Bronchial epithelial cell (primary cell): Measurements from ENCODE around the gene MRTFB. TPM values are rescaled to one million over a fixed set of nuclear protein-coding genes. Genes with fewer than 3 reads are reported as not detected.

Experiments used
- DNase-seq: peaks from one replicate; pipeline ENCODE4 v3.0.0-alpha.2; 2010; ENCODE audit warnings: low read depth
- FAIRE-seq: peaks from 2 replicates; lab custom pipeline; 2011; peaks lifted over from hg19 to GRCh38; lab: Jason Lieb, UNC
- H3K27me3 ChIP-seq: 2 replicates; pipeline ENCODE4 v1.5.1; 2011; ENCODE audit warnings: low read length; ENCODE audit not compliant: control insufficient read depth, insufficient read depth
- H3K36me3 ChIP-seq: 2 replicates; pipeline ENCODE4 v1.5.1; 2011; ENCODE audit warnings: low read length; ENCODE audit not compliant: control insufficient read depth, insufficient read depth
- H3K4me3 ChIP-seq: 2 replicates; pipeline ENCODE4 v1.5.1; 2011; ENCODE audit warnings: mild to moderate bottlenecking, low read depth, low read length, control low read depth
- total RNA-seq: library from RNA; depleted of rRNA; stranded (reverse); fragments of >200 nt; gene quantifications from 2 replicates; pipeline ENCODE4 v1.2.1, GENCODE V29; 2014
- TF ChIP-seq, protein P1 (sequence below): IDR thresholded peaks from 2 replicates; pipeline ENCODE4 v1.5.1; 2011; ENCODE audit warnings: mild to moderate bottlenecking, moderate library complexity, low read length, control low read depth, inconsistent platforms; ENCODE audit not compliant: insufficient read depth, severe bottlenecking

Gene MRTFB
- total RNA-seq, 1 donor from 2014 or later: 6.8 TPM

DNA sequence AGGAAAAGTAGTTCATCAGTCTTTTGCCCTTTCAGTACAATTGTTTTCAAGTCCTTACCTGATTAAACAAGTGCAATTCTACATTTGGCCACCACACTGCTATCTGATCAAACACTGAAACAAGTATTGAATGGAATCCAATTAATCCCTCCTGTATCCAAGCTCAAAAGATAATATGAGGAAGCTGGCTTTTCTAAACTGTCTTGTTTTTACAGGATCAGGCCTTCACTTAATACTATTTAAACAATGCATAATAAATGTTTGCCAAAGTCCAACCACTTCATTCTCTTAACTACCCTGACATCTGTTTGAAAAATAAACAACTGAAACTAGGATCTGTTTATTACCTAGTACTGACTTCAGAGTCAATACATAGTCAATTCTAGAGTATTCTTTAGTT, 131.6 kb downstream of the MRTFB start:
- H3K27me3 ChIP-seq: no peaks in the 10 kb centered on the region
- DNase-seq (peak; percentile 44), FAIRE-seq (no peak)
- no peak overlapping the region for H3K4me3 ChIP-seq
- peaks cover 2% of the 10 kb centered on the region for H3K36me3 ChIP-seq
- TF ChIP-seq, protein P1, sequence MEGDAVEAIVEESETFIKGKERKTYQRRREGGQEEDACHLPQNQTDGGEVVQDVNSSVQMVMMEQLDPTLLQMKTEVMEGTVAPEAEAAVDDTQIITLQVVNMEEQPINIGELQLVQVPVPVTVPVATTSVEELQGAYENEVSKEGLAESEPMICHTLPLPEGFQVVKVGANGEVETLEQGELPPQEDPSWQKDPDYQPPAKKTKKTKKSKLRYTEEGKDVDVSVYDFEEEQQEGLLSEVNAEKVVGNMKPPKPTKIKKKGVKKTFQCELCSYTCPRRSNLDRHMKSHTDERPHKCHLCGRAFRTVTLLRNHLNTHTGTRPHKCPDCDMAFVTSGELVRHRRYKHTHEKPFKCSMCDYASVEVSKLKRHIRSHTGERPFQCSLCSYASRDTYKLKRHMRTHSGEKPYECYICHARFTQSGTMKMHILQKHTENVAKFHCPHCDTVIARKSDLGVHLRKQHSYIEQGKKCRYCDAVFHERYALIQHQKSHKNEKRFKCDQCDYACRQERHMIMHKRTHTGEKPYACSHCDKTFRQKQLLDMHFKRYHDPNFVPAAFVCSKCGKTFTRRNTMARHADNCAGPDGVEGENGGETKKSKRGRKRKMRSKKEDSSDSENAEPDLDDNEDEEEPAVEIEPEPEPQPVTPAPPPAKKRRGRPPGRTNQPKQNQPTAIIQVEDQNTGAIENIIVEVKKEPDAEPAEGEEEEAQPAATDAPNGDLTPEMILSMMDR: peak; percentile 34

DNA sequence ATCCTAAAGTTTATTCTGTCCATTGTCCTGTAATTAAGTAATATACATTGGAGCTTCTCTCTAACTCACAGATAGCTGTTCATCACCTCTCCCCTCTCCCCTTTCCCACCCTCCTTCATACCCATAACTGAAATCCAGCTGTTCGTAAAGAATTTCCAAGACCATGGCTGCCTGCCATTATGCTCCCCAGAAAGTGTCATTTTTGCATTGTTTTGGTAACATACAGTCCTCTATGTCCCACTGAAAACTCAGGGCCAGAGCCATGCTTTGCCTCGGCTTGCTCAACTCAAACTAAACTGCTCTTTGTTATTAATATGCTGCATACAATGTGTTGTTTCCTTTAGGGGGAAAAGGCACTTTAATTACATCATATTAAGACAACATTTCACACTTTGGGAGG, 132.0 kb downstream of the MRTFB start:
- Histone ChIP-seq H3K36me3 (peaks cover 2% of the 10 kb centered on the region), H3K4me3 (no peak overlapping the region), H3K27me3 (no peaks in the 10 kb centered on the region)
- TF ChIP-seq, protein P1: no peak
- no peak for DNase-seq
- FAIRE-seq: no peak

DNA sequence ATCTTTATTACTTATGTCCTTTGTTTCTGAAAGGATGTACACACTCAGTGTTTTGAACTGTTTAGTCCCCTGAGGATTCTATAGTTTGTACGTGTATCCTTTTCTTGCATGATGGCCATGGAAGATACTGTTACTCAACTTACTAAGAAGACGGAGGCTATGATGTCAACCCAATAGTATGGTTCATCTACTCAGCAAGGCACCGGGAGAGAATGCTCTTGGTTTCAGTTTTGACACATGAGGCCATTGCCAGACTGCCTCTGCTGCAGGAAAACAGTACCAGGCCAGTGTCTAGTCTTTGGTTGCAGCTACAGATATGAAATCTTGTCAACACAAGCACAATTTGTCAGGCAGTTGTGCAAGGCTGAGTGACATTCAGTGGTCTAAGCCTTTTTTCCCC, 134.5 kb downstream of the MRTFB start:
- H3K36me3 ChIP-seq: peaks cover 2% of the 10 kb centered on the region
- no peak for FAIRE-seq
- TF ChIP-seq, protein P1: no peak

DNA sequence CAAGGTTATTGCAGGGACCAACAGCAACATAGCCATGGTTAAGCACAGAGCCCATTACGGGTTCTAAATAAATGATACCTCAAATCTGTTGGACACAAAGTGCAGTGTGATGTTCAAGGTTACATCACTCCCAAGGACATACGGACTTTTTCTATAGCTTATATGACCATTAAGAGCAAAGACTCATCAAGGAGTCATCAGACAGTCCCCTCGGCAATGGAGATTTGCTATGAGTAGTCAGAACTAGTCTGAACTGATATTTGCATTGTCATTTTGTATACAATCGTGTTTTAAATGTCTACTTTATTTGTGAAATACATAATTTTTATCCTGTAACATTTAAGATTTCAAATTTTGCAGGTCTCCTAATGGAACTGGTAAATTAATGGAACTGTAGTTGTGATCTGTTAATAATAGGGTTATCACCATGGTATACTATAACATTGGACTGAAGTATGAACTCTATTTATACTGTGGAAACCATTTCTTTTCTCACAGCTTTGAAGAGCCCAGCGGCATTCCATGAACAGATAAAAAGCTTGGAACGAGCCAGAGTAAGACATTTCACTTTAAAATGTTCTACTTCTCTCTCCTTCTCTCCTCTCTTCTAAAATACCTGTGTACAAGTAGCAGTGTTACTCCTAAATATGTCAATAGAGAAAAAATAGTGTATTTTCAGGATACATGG, 140.9 kb downstream of the MRTFB start:
- DNase-seq (peak; percentile 65), FAIRE-seq (no peak)
- no peak overlapping the region for H3K4me3 ChIP-seq
- no peaks in the 10 kb centered on the region for H3K27me3 ChIP-seq
- no peaks in the 10 kb centered on the region for H3K36me3 ChIP-seq
- TF ChIP-seq, protein P1: no peak

More for the DNA sequence above, 134.5 kb downstream of the MRTFB start:
- no peaks in the 10 kb centered on the region for H3K27me3 ChIP-seq
- no peak for DNase-seq
- H3K4me3 ChIP-seq: no peak overlapping the region

DNA sequence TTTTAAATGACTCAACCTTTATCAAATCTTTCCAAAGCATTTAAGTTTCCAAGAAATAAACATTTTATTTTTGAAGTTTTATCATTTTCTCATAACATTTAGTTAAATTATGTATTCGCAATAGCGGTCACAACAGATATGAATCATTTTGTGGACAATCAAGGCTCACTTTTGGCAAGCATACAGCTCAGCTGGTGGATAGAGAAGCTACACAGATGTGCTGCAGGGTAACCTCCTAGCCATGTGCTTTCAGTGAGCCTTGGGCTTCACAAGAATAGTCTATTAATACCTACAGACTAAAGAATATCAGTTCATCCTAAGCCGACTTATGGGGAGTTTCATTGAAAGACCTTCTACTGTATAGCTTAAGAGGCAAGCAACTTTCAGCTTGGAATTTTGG, 144.8 kb downstream of the MRTFB start:
- H3K36me3 ChIP-seq: peaks cover 3% of the 10 kb centered on the region
- no peaks in the 10 kb centered on the region for H3K27me3 ChIP-seq
- TF ChIP-seq, protein P1: no peak
- no peak overlapping the region for H3K4me3 ChIP-seq
- FAIRE-seq (no peak), DNase-seq (no peak)

DNA sequence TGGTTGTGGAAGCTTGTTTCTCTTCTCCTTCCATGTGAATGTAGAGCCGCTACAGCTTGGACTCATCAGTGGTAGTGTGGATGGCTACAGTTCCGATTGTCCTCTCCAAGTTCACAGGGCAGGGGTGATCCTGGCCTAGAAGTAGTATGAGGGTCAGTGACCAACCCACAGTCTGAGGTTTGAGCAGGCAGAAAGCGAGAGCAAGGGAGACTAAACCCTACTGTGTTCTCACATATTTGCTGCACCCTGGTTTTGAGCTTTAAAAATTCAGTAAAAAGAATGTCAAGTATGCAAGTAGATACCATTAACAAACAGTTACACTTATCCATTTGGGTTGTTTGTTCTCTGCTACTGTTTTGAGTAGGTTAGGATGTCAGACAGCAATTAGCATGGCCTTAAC, 148.9 kb downstream of the MRTFB start:
- FAIRE-seq: no peak
- no peak for DNase-seq
- Histone ChIP-seq H3K27me3 (no peaks in the 10 kb centered on the region), H3K4me3 (no peak overlapping the region), H3K36me3 (peaks cover 4% of the 10 kb centered on the region)
- TF ChIP-seq, protein P1: no peak
